ENCODE measurements around the gene PDCD1LG2.

DNA sequence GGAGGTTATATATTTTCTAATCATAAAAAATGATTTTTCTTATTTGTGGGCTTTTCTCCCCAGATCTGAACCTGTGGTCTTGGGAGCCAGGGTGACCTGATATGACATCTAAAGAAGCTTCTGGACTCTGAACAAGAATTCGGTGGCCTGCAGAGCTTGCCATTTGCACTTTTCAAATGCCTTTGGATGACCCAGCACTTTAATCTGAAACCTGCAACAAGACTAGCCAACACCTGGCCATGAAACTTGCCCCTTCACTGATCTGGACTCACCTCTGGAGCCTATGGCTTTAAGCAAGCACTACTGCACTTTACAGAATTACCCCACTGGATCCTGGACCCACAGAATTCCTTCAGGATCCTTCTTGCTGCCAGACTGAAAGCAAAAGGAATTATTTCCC lies 59.6 kb downstream of the PDCD1LG2 start:
- TF ChIP-seq, protein P1, sequence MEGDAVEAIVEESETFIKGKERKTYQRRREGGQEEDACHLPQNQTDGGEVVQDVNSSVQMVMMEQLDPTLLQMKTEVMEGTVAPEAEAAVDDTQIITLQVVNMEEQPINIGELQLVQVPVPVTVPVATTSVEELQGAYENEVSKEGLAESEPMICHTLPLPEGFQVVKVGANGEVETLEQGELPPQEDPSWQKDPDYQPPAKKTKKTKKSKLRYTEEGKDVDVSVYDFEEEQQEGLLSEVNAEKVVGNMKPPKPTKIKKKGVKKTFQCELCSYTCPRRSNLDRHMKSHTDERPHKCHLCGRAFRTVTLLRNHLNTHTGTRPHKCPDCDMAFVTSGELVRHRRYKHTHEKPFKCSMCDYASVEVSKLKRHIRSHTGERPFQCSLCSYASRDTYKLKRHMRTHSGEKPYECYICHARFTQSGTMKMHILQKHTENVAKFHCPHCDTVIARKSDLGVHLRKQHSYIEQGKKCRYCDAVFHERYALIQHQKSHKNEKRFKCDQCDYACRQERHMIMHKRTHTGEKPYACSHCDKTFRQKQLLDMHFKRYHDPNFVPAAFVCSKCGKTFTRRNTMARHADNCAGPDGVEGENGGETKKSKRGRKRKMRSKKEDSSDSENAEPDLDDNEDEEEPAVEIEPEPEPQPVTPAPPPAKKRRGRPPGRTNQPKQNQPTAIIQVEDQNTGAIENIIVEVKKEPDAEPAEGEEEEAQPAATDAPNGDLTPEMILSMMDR (IDR thresholded peaks at IDR 0.05; ENCODE audit: low read length): no peak
- no peak for TF ChIP-seq EZH2phosphoT487 (IDR thresholded peaks at IDR 0.05; ENCODE audit: low read length)
